ENCODE measurements around the gene TSPAN5. TPM values are rescaled to one million over a fixed set of nuclear protein-coding genes. Genes with fewer than 3 reads are reported as not detected.

The TSPAN5 gene
- total and polyA plus RNA-seq, 2 experiments from 2014 or later, result 22.4 to 35.9 TPM

DNA sequence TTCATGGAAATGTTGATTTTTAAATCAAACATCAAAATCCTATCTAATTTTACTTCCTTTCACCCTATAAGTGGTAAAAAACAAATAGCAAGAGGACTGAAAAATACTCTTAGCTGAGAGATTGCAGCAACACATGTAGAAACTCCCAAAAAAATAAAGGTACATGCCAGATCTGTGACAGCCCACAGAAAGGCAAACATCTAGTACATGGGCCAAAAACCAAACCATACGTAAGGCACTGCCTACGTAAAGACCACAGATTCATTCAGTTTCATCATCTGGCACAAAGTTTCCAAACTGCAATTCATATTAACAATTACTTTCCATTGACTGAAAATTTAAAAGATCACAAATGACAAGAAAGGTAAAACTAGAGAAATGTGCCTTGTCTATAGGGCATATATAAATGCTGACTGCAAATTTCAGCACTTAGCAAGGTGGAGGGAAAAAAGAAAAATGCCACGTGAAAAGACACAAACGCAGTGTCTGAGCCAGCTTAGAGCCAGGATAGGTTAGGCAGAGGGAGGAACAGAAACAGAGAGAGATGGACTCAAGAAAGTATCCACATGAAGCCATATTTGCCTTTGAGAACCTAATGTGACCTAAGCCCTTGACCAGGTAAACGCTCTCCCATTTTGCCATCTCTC, 88.1 kb downstream of the TSPAN5 start:
- Histone ChIP-seq H3K9me2 (replicated peaks; ENCODE audit: insufficient read depth) (no peaks in the 10 kb centered on the region), H3K27me3 (no peaks in the 10 kb centered on the region), H3K79me2 (peaks cover 5% of the 10 kb centered on the region), H3K36me3 (replicated peaks; ENCODE audit: insufficient read depth, low read depth) (no peaks in the 10 kb centered on the region), H4K20me1 (ENCODE audit: insufficient read depth, poor library complexity, severe bottlenecking) (no peaks in the 10 kb centered on the region), H3K9me3 (ENCODE audit: low read depth) (no peaks in the 10 kb centered on the region), H3K4me1 (ENCODE audit: insufficient read depth) (peaks cover 37% of the 10 kb centered on the region), H3K4me2 (no peak overlapping the region), H3K4me3 (no peak overlapping the region), H2AFZ (no peak overlapping the region), H3K27ac (no peak overlapping the region)
- WGBS (ENCODE audit: low lambda C conversion rate, missing lambda C conversion rate), result 90% methylated on average over 5 of the region's 5 CpGs
- TF ChIP-seq, protein P1, sequence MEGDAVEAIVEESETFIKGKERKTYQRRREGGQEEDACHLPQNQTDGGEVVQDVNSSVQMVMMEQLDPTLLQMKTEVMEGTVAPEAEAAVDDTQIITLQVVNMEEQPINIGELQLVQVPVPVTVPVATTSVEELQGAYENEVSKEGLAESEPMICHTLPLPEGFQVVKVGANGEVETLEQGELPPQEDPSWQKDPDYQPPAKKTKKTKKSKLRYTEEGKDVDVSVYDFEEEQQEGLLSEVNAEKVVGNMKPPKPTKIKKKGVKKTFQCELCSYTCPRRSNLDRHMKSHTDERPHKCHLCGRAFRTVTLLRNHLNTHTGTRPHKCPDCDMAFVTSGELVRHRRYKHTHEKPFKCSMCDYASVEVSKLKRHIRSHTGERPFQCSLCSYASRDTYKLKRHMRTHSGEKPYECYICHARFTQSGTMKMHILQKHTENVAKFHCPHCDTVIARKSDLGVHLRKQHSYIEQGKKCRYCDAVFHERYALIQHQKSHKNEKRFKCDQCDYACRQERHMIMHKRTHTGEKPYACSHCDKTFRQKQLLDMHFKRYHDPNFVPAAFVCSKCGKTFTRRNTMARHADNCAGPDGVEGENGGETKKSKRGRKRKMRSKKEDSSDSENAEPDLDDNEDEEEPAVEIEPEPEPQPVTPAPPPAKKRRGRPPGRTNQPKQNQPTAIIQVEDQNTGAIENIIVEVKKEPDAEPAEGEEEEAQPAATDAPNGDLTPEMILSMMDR (IDR thresholded peaks at IDR 0.05; ENCODE audit: poor library complexity), result no peak
- TF ChIP-seq EZH2phosphoT487 (IDR thresholded peaks at IDR 0.05; ENCODE audit: low read depth, severe bottlenecking, unreplicated experiment) (no peak), EZH2 (IDR thresholded peaks at IDR 0.05; ENCODE audit: borderline replicate concordance) (no peak)
- no peak for DNase-seq (ENCODE audit: low spot score)

DNA sequence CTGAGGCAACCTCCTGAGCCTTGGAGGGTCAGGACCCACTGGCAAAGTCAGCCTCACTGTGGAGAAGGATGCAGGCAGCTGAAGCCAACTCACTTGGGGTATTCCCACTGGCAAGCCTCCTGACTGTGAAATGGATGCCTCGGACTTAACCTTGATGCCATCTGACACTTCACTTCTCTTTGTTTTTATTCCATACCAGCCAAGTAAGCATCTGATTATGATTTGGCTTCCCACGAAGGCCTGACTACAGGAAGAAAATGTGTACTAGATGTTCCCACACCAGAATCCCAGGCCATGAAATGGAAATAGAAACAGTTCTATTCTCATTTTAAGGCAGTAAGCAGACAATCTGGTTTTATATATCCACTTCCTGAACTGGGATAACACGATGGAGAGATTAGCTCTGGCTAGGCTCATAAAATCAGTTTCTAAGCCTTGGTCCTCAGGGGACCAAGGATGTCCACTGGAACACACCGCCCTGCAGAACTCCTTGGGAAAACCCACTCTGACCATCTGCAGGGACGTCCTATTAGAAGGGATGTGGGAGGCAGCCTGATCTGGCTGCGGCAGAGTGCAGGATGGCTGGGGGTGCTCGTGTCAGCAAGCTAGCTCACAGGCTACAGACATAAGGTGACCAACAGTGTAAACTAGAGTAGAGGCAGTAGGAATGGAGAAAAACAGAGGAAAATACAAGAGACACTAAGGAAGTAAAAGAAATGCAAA, 89.3 kb downstream of the TSPAN5 start:
- H3K27ac ChIP-seq, result peak overlapping the region; percentile 47

DNA sequence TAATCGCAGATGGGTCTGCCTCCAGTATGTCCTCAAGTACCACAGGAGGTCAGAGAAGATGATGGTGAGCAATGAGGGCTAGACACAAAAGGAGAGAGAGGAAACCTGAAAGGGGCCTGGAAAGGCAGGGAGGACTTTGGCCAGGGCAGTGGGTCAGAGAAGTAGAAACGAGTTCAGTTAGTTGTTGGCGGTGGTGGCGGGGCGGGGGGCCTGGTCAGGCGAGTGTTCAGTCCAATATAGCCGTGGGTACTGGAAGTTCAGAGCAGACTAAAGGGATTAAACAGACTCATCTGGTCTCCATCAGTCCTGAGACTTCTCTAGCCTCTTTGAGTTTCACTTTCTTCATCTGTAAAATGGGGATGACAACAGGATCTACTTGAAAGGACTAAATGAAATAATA, 90.8 kb downstream of the TSPAN5 start:
- Histone ChIP-seq H3K79me2 (peaks cover 15% of the 10 kb centered on the region), H3K4me1 (ENCODE audit: insufficient read depth) (peaks cover 30% of the 10 kb centered on the region), H3K9me2 (replicated peaks; ENCODE audit: insufficient read depth) (no peaks in the 10 kb centered on the region), H3K4me2 (no peak overlapping the region), H4K20me1 (ENCODE audit: insufficient read depth, poor library complexity, severe bottlenecking) (no peaks in the 10 kb centered on the region), H3K36me3 (replicated peaks; ENCODE audit: insufficient read depth, low read depth) (no peaks in the 10 kb centered on the region), H3K27ac (no peak overlapping the region), H3K4me3 (no peak overlapping the region), H3K27me3 (no peaks in the 10 kb centered on the region), H2AFZ (no peak overlapping the region), H3K9me3 (ENCODE audit: low read depth) (no peaks in the 10 kb centered on the region)
- TF ChIP-seq EZH2 (IDR thresholded peaks at IDR 0.05; ENCODE audit: borderline replicate concordance) (no peak), EZH2phosphoT487 (IDR thresholded peaks at IDR 0.05; ENCODE audit: low read depth, severe bottlenecking, unreplicated experiment) (no peak)
- TF ChIP-seq, protein P1 (IDR thresholded peaks at IDR 0.05; ENCODE audit: poor library complexity), result no peak
- no peak for DNase-seq (ENCODE audit: low spot score)
- WGBS (ENCODE audit: low lambda C conversion rate, missing lambda C conversion rate), result 69% methylated on average over 7 of the region's 7 CpGs

More for the DNA sequence above, 89.3 kb downstream of the TSPAN5 start:
- 59% methylated on average over 7 of the region's 7 CpGs for WGBS (ENCODE audit: low lambda C conversion rate, missing lambda C conversion rate)
- Histone ChIP-seq H3K4me2 (no peak overlapping the region), H3K4me1 (ENCODE audit: insufficient read depth) (peaks cover 37% of the 10 kb centered on the region), H3K79me2 (peaks cover 2% of the 10 kb centered on the region), H3K36me3 (replicated peaks; ENCODE audit: insufficient read depth, low read depth) (no peaks in the 10 kb centered on the region), H3K9me3 (ENCODE audit: low read depth) (no peaks in the 10 kb centered on the region), H3K27me3 (no peaks in the 10 kb centered on the region), H3K9me2 (replicated peaks; ENCODE audit: insufficient read depth) (no peaks in the 10 kb centered on the region), H3K4me3 (no peak overlapping the region), H4K20me1 (ENCODE audit: insufficient read depth, poor library complexity, severe bottlenecking) (no peaks in the 10 kb centered on the region), H2AFZ (no peak overlapping the region)
- no peak for DNase-seq (ENCODE audit: low spot score)
- TF ChIP-seq EZH2 (IDR thresholded peaks at IDR 0.05; ENCODE audit: borderline replicate concordance) (no peak), EZH2phosphoT487 (IDR thresholded peaks at IDR 0.05; ENCODE audit: low read depth, severe bottlenecking, unreplicated experiment) (no peak)
- TF ChIP-seq, protein P1 (IDR thresholded peaks at IDR 0.05; ENCODE audit: poor library complexity), result no peak

Measured in hepatocyte (in vitro differentiated cells).